ENCODE data around the gene LRRC75A.

LRRC75A gene

DNA sequence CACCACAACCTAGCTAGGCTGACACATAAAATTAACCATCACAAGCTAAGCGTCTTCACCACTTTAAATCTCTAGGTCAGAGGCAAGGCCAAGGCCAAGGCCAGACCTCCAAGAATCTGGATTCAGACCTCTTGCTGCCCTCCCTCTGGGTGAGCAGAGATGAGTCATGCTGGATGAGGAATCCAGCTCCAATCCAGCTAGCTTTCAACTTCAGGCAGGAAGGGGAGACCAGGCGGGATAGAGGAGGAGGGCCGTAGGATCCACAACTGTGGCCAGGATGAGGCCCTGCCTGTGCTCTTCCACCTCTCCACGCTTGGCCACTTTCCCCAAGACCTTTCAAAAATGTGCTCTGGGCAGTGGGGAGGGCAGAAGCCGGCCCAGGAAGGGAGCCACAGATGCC lies 14.7 kb downstream of the LRRC75A start:
- Histone ChIP-seq H3K27me3 (no peaks in the 10 kb centered on the region), H3K27ac (no peak overlapping the region), H3K4me1 (no peaks in the 10 kb centered on the region), H3K4me2 (no peak overlapping the region), H3K4me3 (no peak overlapping the region), H3K9ac (no peak overlapping the region), H4K20me1 (peaks cover 4% of the 10 kb centered on the region; the same call in 1 of the 2 replicates), H3K9me3 (no peaks in the 10 kb centered on the region), H3K36me3 (no peaks in the 10 kb centered on the region)
- TF ChIP-seq Cebpa-rat (IDR thresholded peaks at IDR 0.05), result no peak

DNA sequence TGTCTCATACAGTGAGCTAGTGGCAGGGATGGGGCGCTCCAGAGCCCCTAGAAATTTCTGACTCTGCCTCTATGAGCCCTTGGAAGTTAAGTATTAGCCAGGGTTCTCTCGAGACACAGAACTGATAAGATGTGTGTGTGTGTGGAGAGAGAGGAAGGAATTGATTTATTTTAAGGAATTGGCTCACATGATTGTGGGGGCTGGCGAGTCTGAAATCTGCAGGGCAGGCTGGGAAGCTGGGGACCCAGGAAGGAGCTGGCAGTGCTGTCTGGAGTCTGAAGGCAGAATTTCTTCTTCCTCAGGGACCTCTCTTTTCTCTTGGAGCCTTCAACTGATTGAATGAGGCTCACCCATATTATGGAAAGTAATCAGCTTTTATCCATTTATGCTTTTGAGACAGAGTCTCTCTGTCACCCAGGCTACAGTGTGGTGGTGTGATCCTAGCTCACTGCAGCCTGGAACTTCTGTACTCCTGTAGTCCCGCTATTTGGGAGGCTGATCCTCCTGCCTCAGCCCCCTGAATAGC lies 16.8 kb downstream of the LRRC75A start:
- H3K9ac ChIP-seq, result no peak overlapping the region
- no peak overlapping the region for H3K4me2 ChIP-seq
- H3K27me3 ChIP-seq, result no peaks in the 10 kb centered on the region
- peaks cover 8% of the 10 kb centered on the region; the same call in 1 of the 2 replicates for H3K36me3 ChIP-seq
- H3K4me1 ChIP-seq, result peaks cover 14% of the 10 kb centered on the region
- no peak overlapping the region for H3K27ac ChIP-seq
- no peak overlapping the region for H3K4me3 ChIP-seq
- no peaks in the 10 kb centered on the region for H3K9me3 ChIP-seq
- TF ChIP-seq Cebpa-rat (IDR thresholded peaks at IDR 0.05), result no peak
- H4K20me1 ChIP-seq, result peaks cover 16% of the 10 kb centered on the region; the same call in 1 of the 2 replicates

DNA sequence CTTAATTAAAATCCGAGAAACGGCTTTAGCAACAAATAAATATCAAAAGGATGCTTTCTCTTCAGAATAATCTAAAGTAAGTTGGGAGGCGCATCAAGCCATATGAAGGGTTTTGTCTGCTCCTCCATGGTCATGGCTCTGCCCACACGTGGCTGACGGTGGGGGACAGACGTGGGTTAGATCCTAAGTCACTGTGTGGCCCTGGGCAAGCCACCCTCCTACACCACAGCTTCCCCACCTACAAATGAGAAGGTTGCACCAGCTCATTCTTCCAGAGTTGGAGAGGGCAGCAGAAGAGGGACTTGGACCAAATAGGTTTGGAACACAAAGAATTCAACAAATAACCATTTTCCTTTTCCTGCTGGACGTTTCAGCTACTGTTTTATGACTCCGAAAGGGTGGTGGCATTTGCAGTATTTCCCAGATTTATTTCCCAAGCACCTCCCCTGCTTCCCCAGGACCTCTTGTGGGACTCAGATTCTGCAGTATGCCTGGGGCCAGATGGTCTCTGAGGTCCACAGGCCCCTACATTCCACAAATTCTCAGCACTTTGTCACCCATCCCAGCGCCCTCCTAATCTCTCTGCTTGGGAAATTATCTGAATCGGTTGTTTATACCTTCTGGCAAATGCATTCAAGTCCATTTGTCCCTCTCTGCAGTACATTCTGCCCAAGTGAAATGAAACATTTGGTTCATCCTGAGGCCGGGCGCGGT lies 17.8 kb downstream of the LRRC75A start:
- Histone ChIP-seq H3K4me3 (no peak overlapping the region), H3K27ac (no peak overlapping the region), H3K4me1 (peaks cover 25% of the 10 kb centered on the region), H3K27me3 (no peaks in the 10 kb centered on the region), H3K9me3 (no peaks in the 10 kb centered on the region), H3K36me3 (peaks cover 8% of the 10 kb centered on the region; the same call in 1 of the 2 replicates), H3K4me2 (no peak overlapping the region), H3K9ac (no peak overlapping the region), H4K20me1 (peaks cover 26% of the 10 kb centered on the region; the same call in 1 of the 2 replicates)
- TF ChIP-seq Cebpa-rat (IDR thresholded peaks at IDR 0.05), result no peak

DNA sequence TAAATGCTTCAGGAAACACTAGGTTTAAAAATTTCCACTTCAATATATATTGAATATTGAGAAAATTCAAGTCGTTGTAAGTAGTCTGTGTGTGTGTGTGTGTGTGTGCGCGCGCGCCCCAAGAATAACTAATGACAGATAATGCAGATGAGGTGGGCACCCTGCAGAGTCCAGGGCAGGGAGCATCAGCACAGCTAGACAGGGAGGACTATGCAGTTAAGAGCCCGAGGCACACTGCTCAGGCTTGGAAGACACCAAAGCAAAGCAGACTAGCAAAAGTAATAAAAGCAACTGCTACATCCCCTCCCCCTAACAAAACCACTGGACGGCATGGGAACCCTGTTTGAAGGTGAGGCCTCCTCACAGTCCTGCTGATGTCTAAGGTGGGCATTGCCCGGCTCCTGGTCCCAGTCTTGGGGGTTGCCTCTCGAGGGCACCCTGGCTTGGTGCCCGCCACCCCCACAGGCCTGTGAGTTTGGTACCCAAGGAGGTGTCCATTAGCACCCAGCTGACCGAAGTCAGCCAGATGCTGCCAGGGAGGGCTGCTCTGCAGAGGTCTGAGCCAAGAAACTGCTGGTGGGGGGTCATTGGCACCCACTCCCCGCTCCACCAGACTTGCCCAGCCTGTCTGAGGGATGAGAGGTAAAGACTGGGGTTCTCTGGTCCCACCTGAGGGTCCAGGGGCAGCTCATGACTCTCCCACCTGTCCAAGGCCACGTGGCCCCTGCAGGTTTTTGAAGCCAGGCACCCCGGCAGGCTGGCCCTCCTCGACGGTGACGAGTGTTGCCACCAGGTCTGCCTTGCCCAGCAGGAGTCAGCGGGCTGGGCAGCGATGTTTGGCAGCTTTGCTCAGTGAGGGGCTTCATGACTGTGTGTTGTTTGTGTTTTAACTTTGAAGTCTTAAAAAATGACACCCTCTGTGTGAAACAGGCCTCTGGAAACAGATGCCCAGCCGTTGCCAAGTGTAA lies 18.7 kb downstream of the LRRC75A start:
- H3K9me3 ChIP-seq, result no peaks in the 10 kb centered on the region
- H3K9ac ChIP-seq, result no peak overlapping the region
- H3K4me2 ChIP-seq, result no peak overlapping the region
- no peaks in the 10 kb centered on the region for H3K27me3 ChIP-seq
- H3K4me3 ChIP-seq, result no peak overlapping the region
- TF ChIP-seq Cebpa-rat (IDR thresholded peaks at IDR 0.05), result no peak
- H3K4me1 ChIP-seq, result peaks cover 30% of the 10 kb centered on the region
- peaks cover 30% of the 10 kb centered on the region; the same call in 1 of the 2 replicates for H4K20me1 ChIP-seq
- H3K36me3 ChIP-seq, result peaks cover 8% of the 10 kb centered on the region; the same call in 1 of the 2 replicates
- H3K27ac ChIP-seq, result no peak overlapping the region

DNA sequence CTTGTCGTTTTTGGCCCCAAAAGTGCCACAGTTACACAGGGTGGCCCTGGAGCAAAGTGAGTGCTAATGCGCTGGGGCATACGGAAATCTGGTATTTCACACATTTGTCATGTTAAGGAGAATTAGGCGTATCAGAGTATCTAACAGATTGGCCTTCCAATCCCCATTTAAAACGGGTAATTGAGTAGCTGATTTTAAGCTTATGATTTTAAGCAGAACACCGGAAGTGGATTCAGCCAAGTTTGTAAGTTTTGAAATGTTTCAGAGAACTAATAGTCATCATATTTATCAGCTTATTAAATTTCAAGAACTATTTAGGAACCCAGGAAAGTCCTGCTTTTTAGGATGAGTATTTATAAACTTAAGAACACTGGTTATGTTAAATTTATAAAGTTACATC lies 19.5 kb downstream of the LRRC75A start:
- Histone ChIP-seq H3K27me3 (no peaks in the 10 kb centered on the region), H3K27ac (no peak overlapping the region), H3K4me1 (peaks cover 30% of the 10 kb centered on the region), H3K36me3 (peaks cover 9% of the 10 kb centered on the region; the same call in 1 of the 2 replicates), H3K9ac (no peak overlapping the region), H4K20me1 (peaks cover 33% of the 10 kb centered on the region; the same call in 1 of the 2 replicates), H3K4me2 (no peak overlapping the region), H3K9me3 (no peaks in the 10 kb centered on the region), H3K4me3 (no peak overlapping the region)
- no peak for TF ChIP-seq Cebpa-rat (IDR thresholded peaks at IDR 0.05)

DNA sequence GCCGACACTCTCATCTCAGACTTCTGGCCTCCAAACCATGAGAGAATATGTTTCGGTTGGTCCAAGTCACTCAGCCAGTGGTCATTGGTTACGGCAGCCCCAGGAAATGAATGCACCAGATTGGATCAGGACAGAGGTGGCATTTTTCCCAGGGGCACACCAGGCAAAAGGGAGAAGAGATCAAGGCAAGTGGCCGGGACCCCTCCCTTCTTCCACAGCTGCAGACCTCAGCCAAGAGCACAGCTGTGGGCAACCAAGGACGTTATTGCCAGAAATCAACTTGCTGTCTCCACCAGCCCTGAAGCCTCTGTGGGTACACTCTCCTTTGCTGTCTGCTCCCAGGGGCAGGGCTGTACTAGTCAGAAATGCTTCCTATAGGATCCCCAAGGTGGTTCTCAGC lies 20.7 kb downstream of the LRRC75A start:
- Histone ChIP-seq H3K9ac (no peak overlapping the region), H3K36me3 (peaks cover 18% of the 10 kb centered on the region; the same call in 1 of the 2 replicates), H3K27ac (no peak overlapping the region), H3K4me2 (no peak overlapping the region), H3K4me3 (no peak overlapping the region), H3K9me3 (no peaks in the 10 kb centered on the region), H3K4me1 (peaks cover 30% of the 10 kb centered on the region), H4K20me1 (peaks cover 44% of the 10 kb centered on the region; the same call in 1 of the 2 replicates), H3K27me3 (no peaks in the 10 kb centered on the region)
- TF ChIP-seq Cebpa-rat (IDR thresholded peaks at IDR 0.05), result no peak

DNA sequence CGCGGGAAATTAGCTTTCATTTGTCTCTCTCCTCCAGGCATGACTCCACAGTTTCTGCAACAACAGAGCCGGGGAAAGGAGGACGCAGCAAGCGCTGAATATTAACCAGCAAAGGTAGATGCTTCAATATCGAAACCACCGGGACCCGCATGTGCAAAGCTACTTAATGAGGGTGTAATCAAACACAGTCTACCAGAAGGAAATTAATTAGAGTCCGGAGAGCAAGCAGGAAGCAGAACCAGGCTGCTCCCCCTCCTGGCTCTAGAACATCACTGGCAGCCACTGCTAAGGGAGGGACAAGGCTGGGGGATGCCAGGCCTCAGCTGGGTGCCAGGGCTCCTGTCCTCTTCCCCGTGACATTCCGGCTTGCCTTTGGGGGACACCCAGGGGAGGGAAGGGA lies 21.7 kb downstream of the LRRC75A start:
- peaks cover 55% of the 10 kb centered on the region; the same call in 1 of the 2 replicates for H4K20me1 ChIP-seq
- peak overlapping the region; percentile 69 for H3K4me2 ChIP-seq
- peak overlapping the region; percentile 27; the same call in 1 of the 2 replicates for H3K9ac ChIP-seq
- H3K27ac ChIP-seq, result peak overlapping the region; percentile 48; the same call in 1 of the 2 replicates
- H3K4me3 ChIP-seq, result no peak overlapping the region
- no peaks in the 10 kb centered on the region for H3K27me3 ChIP-seq
- peaks cover 30% of the 10 kb centered on the region for H3K4me1 ChIP-seq
- TF ChIP-seq Cebpa-rat (IDR thresholded peaks at IDR 0.05), result no peak
- peaks cover 22% of the 10 kb centered on the region; the same call in 1 of the 2 replicates for H3K36me3 ChIP-seq
- no peaks in the 10 kb centered on the region for H3K9me3 ChIP-seq

DNA sequence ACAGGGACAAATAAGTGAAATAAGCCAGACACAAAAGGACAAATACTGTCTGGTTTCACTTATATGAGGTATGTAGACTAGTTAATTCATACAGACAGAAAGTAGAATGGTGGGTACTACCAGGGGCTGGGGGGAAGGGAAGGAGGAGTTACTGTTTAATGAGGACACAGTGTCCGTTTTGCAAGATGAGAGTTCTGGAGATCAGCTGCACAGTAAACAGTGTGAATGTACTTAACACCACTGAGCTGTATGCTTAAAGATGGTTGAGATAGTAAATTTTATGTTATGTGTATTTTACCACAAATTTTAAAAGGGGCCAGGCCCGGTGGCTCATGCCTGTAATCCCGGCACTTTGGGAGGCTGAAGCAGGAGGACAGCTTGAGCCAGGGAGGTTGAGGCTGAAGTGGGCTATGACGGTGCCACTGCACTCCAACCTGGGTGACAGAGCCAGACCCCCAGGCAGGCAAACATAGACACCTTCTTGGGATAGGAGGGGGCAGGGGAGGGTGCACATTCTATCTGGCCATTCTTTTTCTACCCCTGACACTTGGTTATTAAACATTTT lies 23.5 kb downstream of the LRRC75A start:
- Histone ChIP-seq H3K9ac (no peak overlapping the region), H3K27ac (no peak overlapping the region), H3K36me3 (peaks cover 32% of the 10 kb centered on the region), H3K9me3 (no peaks in the 10 kb centered on the region), H3K4me3 (no peak overlapping the region), H3K27me3 (no peaks in the 10 kb centered on the region), H4K20me1 (peaks cover 72% of the 10 kb centered on the region), H3K4me2 (no peak overlapping the region), H3K4me1 (peaks cover 46% of the 10 kb centered on the region)
- TF ChIP-seq Cebpa-rat (IDR thresholded peaks at IDR 0.05), result no peak

DNA sequence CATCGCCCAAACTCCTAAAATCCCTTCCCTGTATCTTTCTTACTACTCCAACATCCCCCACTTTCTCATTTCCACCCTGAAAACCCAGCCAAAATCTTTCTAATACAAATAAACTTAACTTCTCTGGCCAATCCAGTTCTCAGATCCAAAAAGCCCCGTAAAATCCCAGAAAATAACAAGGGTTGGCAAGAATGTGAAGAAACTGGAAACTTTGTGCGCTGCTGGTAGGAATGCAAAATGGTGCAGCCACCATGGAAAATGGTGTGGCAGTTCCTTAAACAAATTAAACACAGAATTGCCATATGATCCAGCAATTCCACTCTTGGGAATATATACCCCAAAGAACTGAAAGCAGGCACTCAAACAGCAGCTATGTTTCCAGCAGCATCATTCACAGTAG lies 24.1 kb downstream of the LRRC75A start:
- Histone ChIP-seq H3K4me3 (no peak overlapping the region), H3K27ac (no peak overlapping the region), H3K4me1 (peaks cover 46% of the 10 kb centered on the region), H3K9ac (no peak overlapping the region), H3K36me3 (peaks cover 38% of the 10 kb centered on the region), H3K9me3 (no peaks in the 10 kb centered on the region), H4K20me1 (peaks cover 79% of the 10 kb centered on the region), H3K4me2 (no peak overlapping the region), H3K27me3 (no peaks in the 10 kb centered on the region)
- TF ChIP-seq Cebpa-rat (IDR thresholded peaks at IDR 0.05), result no peak
